ENCODE measurements around the gene NANOS3.

DNA sequence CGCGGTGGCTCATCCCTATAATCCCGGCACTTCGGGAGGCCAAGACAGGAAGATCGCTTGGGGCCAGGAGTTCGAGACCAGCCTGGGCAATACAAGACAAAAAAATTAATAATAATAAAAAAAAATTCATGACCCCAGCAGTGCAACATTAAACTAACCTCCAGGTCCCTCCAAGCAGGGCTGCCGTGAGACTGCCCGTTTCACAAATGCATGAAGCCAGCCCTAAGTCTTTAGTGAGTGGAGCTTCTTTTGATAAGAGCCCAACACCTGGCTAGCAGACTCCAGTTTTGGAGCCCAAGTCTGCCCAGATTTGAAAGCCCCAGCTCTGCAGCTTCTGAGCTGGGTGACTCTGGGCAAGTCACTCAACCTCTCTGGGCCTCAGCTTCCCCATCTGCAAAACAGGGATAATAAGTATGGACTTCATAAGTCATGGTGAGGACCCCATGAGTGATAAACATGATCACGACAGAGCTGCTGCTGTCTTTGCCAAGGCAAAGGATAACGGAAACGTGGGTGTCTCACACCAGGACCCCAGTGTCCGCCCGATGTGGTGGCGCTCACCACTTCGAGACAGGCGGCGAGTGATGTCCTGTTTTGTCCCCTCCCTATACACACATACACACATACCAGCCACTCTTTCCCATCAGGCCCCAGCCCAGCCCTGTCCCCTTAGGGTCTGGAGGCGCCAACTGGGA lies 38.4 kb upstream of the NANOS3 start:
- TF ChIP-seq, protein P1, sequence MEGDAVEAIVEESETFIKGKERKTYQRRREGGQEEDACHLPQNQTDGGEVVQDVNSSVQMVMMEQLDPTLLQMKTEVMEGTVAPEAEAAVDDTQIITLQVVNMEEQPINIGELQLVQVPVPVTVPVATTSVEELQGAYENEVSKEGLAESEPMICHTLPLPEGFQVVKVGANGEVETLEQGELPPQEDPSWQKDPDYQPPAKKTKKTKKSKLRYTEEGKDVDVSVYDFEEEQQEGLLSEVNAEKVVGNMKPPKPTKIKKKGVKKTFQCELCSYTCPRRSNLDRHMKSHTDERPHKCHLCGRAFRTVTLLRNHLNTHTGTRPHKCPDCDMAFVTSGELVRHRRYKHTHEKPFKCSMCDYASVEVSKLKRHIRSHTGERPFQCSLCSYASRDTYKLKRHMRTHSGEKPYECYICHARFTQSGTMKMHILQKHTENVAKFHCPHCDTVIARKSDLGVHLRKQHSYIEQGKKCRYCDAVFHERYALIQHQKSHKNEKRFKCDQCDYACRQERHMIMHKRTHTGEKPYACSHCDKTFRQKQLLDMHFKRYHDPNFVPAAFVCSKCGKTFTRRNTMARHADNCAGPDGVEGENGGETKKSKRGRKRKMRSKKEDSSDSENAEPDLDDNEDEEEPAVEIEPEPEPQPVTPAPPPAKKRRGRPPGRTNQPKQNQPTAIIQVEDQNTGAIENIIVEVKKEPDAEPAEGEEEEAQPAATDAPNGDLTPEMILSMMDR (IDR thresholded peaks at IDR 0.05) = no peak
- no peak for TF ChIP-seq EZH2 (IDR thresholded peaks at IDR 0.05)
- TF ChIP-seq EZH2phosphoT487 (IDR thresholded peaks at IDR 0.05) = no peak

Data from neural progenitor cell (in vitro differentiated cells).